SU-DHL-6 (cell line): ENCODE measurements around the gene PRRG4.

Source experiments
- H2AFZ ChIP-seq: fragments of 200-600 bp; sonication (generic); 2 replicates; pipeline ENCODE4 v1.6.1; 2014; ENCODE audit warnings: low read depth, mild to moderate bottlenecking, moderate library complexity, mixed read lengths, antibody characterized with exemption, low read length; ENCODE audit not compliant: severe bottlenecking
- H3F3A ChIP-seq: fragments of 200-600 bp; shearing (Covaris generic); 2 replicates; pipeline ENCODE4 v1.6.0; 2016; ENCODE audit warnings: antibody characterized with exemption, mild to moderate bottlenecking; ENCODE audit not compliant: insufficient read depth
- H3K27ac ChIP-seq: fragments of 200-600 bp; sonication (generic); 2 replicates; pipeline ENCODE4 v1.5.1; 2016; ENCODE audit warnings: low read depth, mild to moderate bottlenecking, low read length, moderate library complexity, mixed read lengths
- H3K27me3 ChIP-seq: fragments of 200-600 bp; sonication (generic), shearing (Covaris generic); 2 replicates; pipeline ENCODE4 v1.6.0; 2014; ENCODE audit warnings: mild to moderate bottlenecking, low read length
- H3K36me3 ChIP-seq: fragments of 200-600 bp; sonication (generic); 2 replicates; pipeline ENCODE4 v1.6.1; 2014; ENCODE audit warnings: mild to moderate bottlenecking, low read length, mixed read lengths
- H3K4me2 ChIP-seq: fragments of 300-600, 200-600 bp; shearing (Covaris generic), sonication (generic); 2 replicates; pipeline ENCODE4 v1.6.0; 2014; ENCODE audit warnings: low read length, low read depth, mild to moderate bottlenecking; ENCODE audit not compliant: poor library complexity, severe bottlenecking
- H3K4me3 ChIP-seq: fragments of 200-600 bp; sonication (generic); 2 replicates; pipeline ENCODE4 v1.5.1; 2014; ENCODE audit warnings: antibody characterized with exemption, low read length, mild to moderate bottlenecking, mixed read lengths; ENCODE audit not compliant: insufficient read depth, poor library complexity, severe bottlenecking
- H3K79me2 ChIP-seq: fragments of 200-600 bp; sonication (generic); 2 replicates; pipeline ENCODE4 v1.6.1; 2014; ENCODE audit warnings: mild to moderate bottlenecking, low read length, moderate library complexity; ENCODE audit not compliant: insufficient read depth
- H3K9ac ChIP-seq: fragments of 200-600 bp; sonication (generic); 2 replicates; pipeline ENCODE4 v1.7.0; 2014; ENCODE audit warnings: mild to moderate bottlenecking, low read length
- H3K9me2 ChIP-seq: fragments of 200-600 bp; sonication (generic); replicated peaks from 2 replicates; pipeline ENCODE4 v1.6.1; 2014; ENCODE audit warnings: low read length; ENCODE audit not compliant: insufficient read depth
- H3K9me3 ChIP-seq: fragments of 200-600 bp; sonication (generic); 2 replicates; pipeline ENCODE4 v1.6.1; 2014; ENCODE audit warnings: low read length, mixed read lengths; ENCODE audit not compliant: insufficient read depth
- H4K20me1 ChIP-seq: fragments of 200-600 bp; sonication (generic); 2 replicates; pipeline ENCODE4 v1.6.1; 2014; ENCODE audit warnings: low read depth, mild to moderate bottlenecking, antibody characterized with exemption, low read length, moderate library complexity, mixed read lengths
- CTCF ChIP-seq: fragments of 200-600 bp; sonication (generic); IDR thresholded peaks from one replicate; pipeline ENCODE4 v1.5.1; 2017; ENCODE audit warnings: antibody characterized with exemption, mild to moderate bottlenecking, low read length, moderate library complexity; ENCODE audit not compliant: insufficient read depth, poor library complexity, severe bottlenecking
- EZH2phosphoT487 ChIP-seq: fragments of 200-600 bp; sonication (generic), shearing (Covaris generic); conservative IDR thresholded peaks from 2 replicates; pipeline ENCODE4 v1.6.1; 2018; ENCODE audit warnings: mild to moderate bottlenecking, antibody characterized with exemption, low read length, moderate library complexity, mixed read lengths

The PRRG4 gene

GRCh38 chr11:32894149-32894827 is 64.6 kb downstream of the PRRG4 start:
- H4K20me1 ChIP-seq = peaks cover 3% of the 10 kb centered on the region; the same call in 1 of the 2 replicates
- no peaks in the 10 kb centered on the region for H3K36me3 ChIP-seq
- H2AFZ ChIP-seq = no peak overlapping the region
- H3K4me3 ChIP-seq = peak overlapping the region; percentile 74
- peak overlapping the region; percentile 84 for H3K4me2 ChIP-seq
- TF ChIP-seq CTCF (no peak), EZH2phosphoT487 (no peak)
- peaks cover 9% of the 10 kb centered on the region; the same call in 1 of the 2 replicates for H3F3A ChIP-seq
- no peaks in the 10 kb centered on the region for H3K27me3 ChIP-seq
- peaks cover 54% of the 10 kb centered on the region for H3K79me2 ChIP-seq
- no peaks in the 10 kb centered on the region for H3K9me3 ChIP-seq
- H3K27ac ChIP-seq = peak overlapping the region; percentile 58
- peak overlapping the region; percentile 84 for H3K9ac ChIP-seq
- no peaks in the 10 kb centered on the region for H3K9me2 ChIP-seq

- no peaks in the 10 kb centered on the region for H3K36me3 ChIP-seq
- no peak overlapping the region for H3K27ac ChIP-seq
- H3K4me3 ChIP-seq = peak overlapping the region; percentile 74
- no peaks in the 10 kb centered on the region for H3K9me2 ChIP-seq
- H3K9ac ChIP-seq = peak overlapping the region; percentile 84
- no peaks in the 10 kb centered on the region for H3K27me3 ChIP-seq
- H3F3A ChIP-seq = peaks cover 9% of the 10 kb centered on the region; the same call in 1 of the 2 replicates
- H3K4me2 ChIP-seq = peak overlapping the region; percentile 84
- peaks cover 3% of the 10 kb centered on the region; the same call in 1 of the 2 replicates for H4K20me1 ChIP-seq
- no peaks in the 10 kb centered on the region for H3K9me3 ChIP-seq
- TF ChIP-seq CTCF (no peak), EZH2phosphoT487 (no peak)
- peaks cover 61% of the 10 kb centered on the region for H3K79me2 ChIP-seq
- H2AFZ ChIP-seq = no peak overlapping the region
These were observed 65.2 kb downstream of the PRRG4 start for GRCh38 chr11:32894921-32895320.

- no peaks in the 10 kb centered on the region for H3K36me3 ChIP-seq
- H4K20me1 ChIP-seq = peaks cover 3% of the 10 kb centered on the region; the same call in 1 of the 2 replicates
- no peak for TF ChIP-seq CTCF
- TF ChIP-seq EZH2phosphoT487 = no peak
- H3K9me2 ChIP-seq = no peaks in the 10 kb centered on the region
- H3K4me2 ChIP-seq = peak overlapping the region; percentile 84
- peaks cover 65% of the 10 kb centered on the region for H3K79me2 ChIP-seq
- no peak overlapping the region for H2AFZ ChIP-seq
- H3K9me3 ChIP-seq = no peaks in the 10 kb centered on the region
- H3K27ac ChIP-seq = no peak overlapping the region
- no peak overlapping the region for H3K9ac ChIP-seq
- H3K4me3 ChIP-seq = no peak overlapping the region
- peaks cover 9% of the 10 kb centered on the region; the same call in 1 of the 2 replicates for H3F3A ChIP-seq
- H3K27me3 ChIP-seq = no peaks in the 10 kb centered on the region
These were observed 65.7 kb downstream of the PRRG4 start for GRCh38 chr11:32895471-32895870.
